Gastrocnemius medialis (tissue), 4 donors: ENCODE results near the gene PRDM16. TPM values are rescaled to one million over a fixed set of nuclear protein-coding genes. Genes with fewer than 3 reads are reported as not detected.

Experiments
- ATAC-seq, 2 donors: fragments of 150-250 bp; one replicate each; pipeline ENCODE4 v1.9.1; 2016
- DNase-seq, 2 donors: peaks; one replicate each; pipeline ENCODE4 v3.0.0-alpha.2; 2019
- H3K27ac ChIP-seq, 4 donors: fragments of 200-600 bp; sonication (generic); 1 replicate in 1 of 4; 2 replicates in 3 of 4; pipeline ENCODE4 v1.5.1; 2016 to 2018; ENCODE audit warnings: mild to moderate bottlenecking in 2 of 4, moderate library complexity in 1 of 4
- H3K27me3 ChIP-seq, 3 donors: fragments of 200-600 bp; sonication (generic) in 2 of 3; 1 replicate in 1 of 3; 2 replicates in 2 of 3; pipeline versions ENCODE4 v1.5.1 to v1.6.0; 2016 to 2019; ENCODE audit warnings: mild to moderate bottlenecking in 1 of 3, moderate library complexity in 1 of 3
- H3K36me3 ChIP-seq, 2 donors: fragments of 200-600 bp; sonication (generic) in 1 of 2; one replicate each; pipeline ENCODE4 v1.5.1; 2017 to 2018
- H3K4me1 ChIP-seq, 2 donors: fragments of 200-600 bp; sonication (generic) in 1 of 2; one replicate each; pipeline ENCODE4 v1.5.1; 2016 to 2017; ENCODE audit warnings: mild to moderate bottlenecking in 2 of 2
- H3K4me3 ChIP-seq, 4 donors: fragments of 200-600 bp; sonication (generic) in 3 of 4; 1 replicate in 1 of 4; 2 replicates in 3 of 4; pipeline ENCODE4 v1.5.1; 2016 to 2019; ENCODE audit warnings: mild to moderate bottlenecking in 2 of 4
- H3K9me3 ChIP-seq, 3 donors: fragments of 200-600 bp; sonication (generic) in 2 of 3; 1 replicate in 1 of 3; 2 replicates in 2 of 3; pipeline ENCODE4 v1.5.1; 2016 to 2019
- CTCF ChIP-seq, 5 experiments: fragments of 450-650 bp in 3 of 5; fragments of 200-600 bp in 2 of 5; sonication (generic) in 2 of 5; IDR thresholded peaks in 4 of 5; conservative IDR thresholded peaks in 1 of 5; 1 replicate in 4 of 5; 2 replicates in 1 of 5; pipeline ENCODE4 v1.5.1; 2016 to 2019; ENCODE audit warnings: antibody characterized with exemption in 5 of 5, mild to moderate bottlenecking in 3 of 5, moderate library complexity in 3 of 5
- POLR2A ChIP-seq, 2 donors: fragments of 450-650 bp; IDR thresholded peaks; one replicate each; pipeline ENCODE4 v1.6.1; 2017; ENCODE audit warnings: antibody characterized with exemption in 2 of 2, mild to moderate bottlenecking in 2 of 2, moderate library complexity in 2 of 2
- in situ Hi-C, 4 donors: fragments of 200-750 bp; cut with MboI; loops; one replicate each; pipeline versions ENCODE4 v1.15.0 to v1.8.0; 2017; ENCODE audit warnings: low sequenced_read_pairs in 4 of 4
- intact Hi-C: fragments of 100-400 bp; cut with DNase I; formaldehyde crosslinking; loops from one replicate; pipeline ENCODE4 v1.15.1; 2023; ENCODE audit warnings: low total_unique reads
- total RNA-seq, 4 donors: library from RNA; depleted of rRNA; stranded (reverse); fragments of >200 nt; gene quantifications; one replicate each; pipeline versions ENCODE4 v1.1.0 to v1.2.3, GENCODE V29; 2016

Gene PRDM16
- total RNA-seq, 4 donors from 2014 or later: 0.03 to 0.19 (median 0.17) TPM

DNA sequence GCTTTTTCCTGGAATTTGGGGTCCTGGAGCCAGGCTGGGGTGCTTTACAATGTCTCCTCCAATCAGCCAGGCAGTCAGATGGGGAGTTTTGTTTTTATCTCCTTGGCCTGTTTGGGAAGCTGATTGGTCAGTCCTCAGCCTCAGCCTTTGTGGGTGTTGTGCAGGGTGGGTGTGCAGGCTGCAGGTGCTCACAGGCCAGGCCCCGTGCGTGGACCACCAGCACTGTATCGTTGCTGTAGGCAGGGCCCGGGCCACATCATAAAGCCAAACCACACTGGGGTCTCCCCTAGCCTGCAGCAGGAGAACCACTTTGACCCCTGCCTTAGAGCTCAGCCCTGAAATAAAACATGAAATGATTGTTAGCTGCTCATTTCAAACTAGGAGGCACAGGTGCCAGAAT, 8.6 kb downstream of the PRDM16 start:
- Histone ChIP-seq H3K4me3 (no peak overlapping the region), H3K4me1 (no peaks in the 10 kb centered on the region), H3K27ac (no peak overlapping the region), H3K27me3 (peaks cover 26 to 53% (median 28%) of the 10 kb centered on the region in 3 donors), H3K9me3 (no peaks in the 10 kb centered on the region), H3K36me3 (no peaks in the 10 kb centered on the region)
- no peak for ATAC-seq
- in situ Hi-C loops (no loop called here), intact Hi-C loops (no loop called here)
- TF ChIP-seq CTCF (IDR thresholded peaks at IDR 0.05 in 4 of 5, conservative IDR thresholded peaks at IDR 0.05 in 1 of 5) (no peak), POLR2A (IDR thresholded peaks at IDR 0.05) (no peak)
- no peak for DNase-seq

DNA sequence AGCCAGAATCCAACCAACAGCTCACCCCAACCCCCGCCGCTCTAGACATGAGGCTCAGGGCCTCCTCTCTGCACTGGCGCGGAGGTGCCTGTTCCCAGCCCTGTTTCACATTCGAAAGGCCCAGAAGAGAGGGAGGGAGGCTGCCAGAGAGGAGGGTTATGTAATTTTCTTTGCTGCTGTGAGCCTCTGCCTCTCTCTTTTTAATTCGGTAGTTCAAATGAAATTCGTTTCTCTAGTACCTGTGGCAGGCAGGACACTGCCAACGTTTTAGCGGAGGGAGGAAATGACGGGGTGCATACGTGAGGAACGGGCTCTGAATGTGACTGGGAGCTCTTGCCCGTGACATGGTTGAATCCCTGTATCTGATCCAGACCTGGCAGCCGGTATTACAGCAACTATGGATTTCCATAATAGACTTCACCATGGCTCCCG, 9.4 kb downstream of the PRDM16 start:
- intact Hi-C loops: no loop called here
- Histone ChIP-seq H3K9me3 (no peaks in the 10 kb centered on the region), H3K27ac (no peak overlapping the region), H3K36me3 (no peaks in the 10 kb centered on the region), H3K4me1 (no peaks in the 10 kb centered on the region), H3K4me3 (no peak overlapping the region), H3K27me3 (peaks cover 18 to 45% (median 19%) of the 10 kb centered on the region in 3 donors)
- ATAC-seq (no peak), DNase-seq (no peak)
- in situ Hi-C loops: no loop called here
- TF ChIP-seq POLR2A (IDR thresholded peaks at IDR 0.05) (no peak), CTCF (IDR thresholded peaks at IDR 0.05 in 4 of 5, conservative IDR thresholded peaks at IDR 0.05 in 1 of 5) (no peak)

- ATAC-seq: no peak
- intact Hi-C loops (no loop called here), in situ Hi-C loops (no loop called here)
- H3K4me1 ChIP-seq: no peaks in the 10 kb centered on the region
- peaks cover 14 to 40% (median 15%) of the 10 kb centered on the region in 3 donors for H3K27me3 ChIP-seq
- no peak overlapping the region for H3K4me3 ChIP-seq
- no peak for TF ChIP-seq CTCF (IDR thresholded peaks at IDR 0.05 in 4 of 5, conservative IDR thresholded peaks at IDR 0.05 in 1 of 5)
- no peak for TF ChIP-seq POLR2A (IDR thresholded peaks at IDR 0.05)
- no peak overlapping the region for H3K27ac ChIP-seq
- no peaks in the 10 kb centered on the region for H3K9me3 ChIP-seq
- H3K36me3 ChIP-seq: no peaks in the 10 kb centered on the region
- no peak for DNase-seq
Measured at GRCh38 chr1:3078871-3079270, 9.9 kb downstream of the PRDM16 start.

GRCh38 chr1:3079381-3080052, 10.5 kb downstream of the PRDM16 start:
- H3K9me3 ChIP-seq: no peaks in the 10 kb centered on the region
- in situ Hi-C loops (no loop called here), intact Hi-C loops (no loop called here)
- H3K4me1 ChIP-seq: no peaks in the 10 kb centered on the region
- no peak overlapping the region for H3K27ac ChIP-seq
- no peaks in the 10 kb centered on the region for H3K36me3 ChIP-seq
- H3K27me3 ChIP-seq: peaks cover 8 to 34% (median 9%) of the 10 kb centered on the region in 3 donors
- DNase-seq (no peak), ATAC-seq (no peak)
- no peak overlapping the region for H3K4me3 ChIP-seq
- TF ChIP-seq CTCF (IDR thresholded peaks at IDR 0.05 in 4 of 5, conservative IDR thresholded peaks at IDR 0.05 in 1 of 5) (no peak), POLR2A (IDR thresholded peaks at IDR 0.05) (no peak)
